ENCODE measurements around the gene ATG9B.

Gene ATG9B

GRCh38 chr7:150978126-150978789, 46.0 kb downstream of the ATG9B start, which contains the start of gene KCNH2:
Gene KCNH2 (minus strand): TSS chr7:150978321. CDS start chr7:150977913, 408 bp downstream.
- no peak for DNase-seq (ENCODE audit: low read depth)

- no peak for DNase-seq (ENCODE audit: low read depth)
Observed at GRCh38 chr7:150977382-150978125, 46.7 kb downstream of the ATG9B start.

- DNase-seq (ENCODE audit: low read depth), result no peak
Observed at GRCh38 chr7:150976529-150977381, 47.5 kb downstream of the ATG9B start.

- DNase-seq (ENCODE audit: low read depth), result no peak
Observed at GRCh38 chr7:150975536-150976319, 48.6 kb downstream of the ATG9B start.

DNA sequence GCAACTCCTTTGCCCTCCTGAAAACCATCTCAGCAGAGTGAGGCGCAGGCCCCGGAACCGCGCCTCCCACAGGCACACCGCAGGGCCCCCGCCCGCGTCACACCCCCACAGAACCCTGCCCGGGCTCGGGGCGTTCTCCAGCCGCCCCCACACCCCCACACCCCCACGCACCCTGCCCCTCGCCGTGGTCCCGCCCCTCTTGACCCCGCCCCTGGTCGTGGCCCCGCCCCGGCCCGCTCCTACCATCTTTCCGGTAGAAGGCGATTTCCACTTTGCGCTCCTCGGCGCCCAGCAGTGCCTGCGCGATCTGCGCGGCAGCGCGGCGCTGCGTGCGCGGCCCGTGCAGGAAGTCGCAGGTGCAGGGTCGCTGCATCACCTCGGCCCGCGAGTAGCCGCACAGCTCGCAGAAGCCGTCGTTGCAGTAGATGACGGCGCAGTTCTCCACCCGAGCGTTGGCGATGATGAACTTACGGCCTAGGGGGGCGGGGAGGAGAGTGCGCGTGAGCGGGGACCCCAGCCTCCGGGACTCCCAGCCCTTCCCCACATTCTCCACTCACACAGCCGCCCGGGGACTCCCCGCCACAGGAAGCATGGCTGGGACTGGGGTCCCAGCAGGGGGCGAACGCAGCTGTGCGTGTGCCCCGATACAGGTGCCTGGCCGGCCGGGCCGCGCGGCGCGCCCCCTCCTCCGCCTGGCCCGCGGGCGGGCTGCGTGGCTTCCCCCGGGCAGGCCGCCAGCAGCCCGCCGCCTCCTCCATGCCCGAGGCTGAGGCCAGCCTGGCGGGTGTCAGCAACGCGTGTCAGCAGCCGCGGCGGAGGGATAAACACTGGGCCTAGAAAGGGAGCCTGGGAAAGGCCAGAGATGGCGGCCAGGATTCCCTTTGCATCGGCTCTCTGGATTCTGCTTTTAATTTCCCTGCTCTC, 49.6 kb downstream of the ATG9B start:
- peak; percentile 67 for DNase-seq (ENCODE audit: low read depth)

DNA sequence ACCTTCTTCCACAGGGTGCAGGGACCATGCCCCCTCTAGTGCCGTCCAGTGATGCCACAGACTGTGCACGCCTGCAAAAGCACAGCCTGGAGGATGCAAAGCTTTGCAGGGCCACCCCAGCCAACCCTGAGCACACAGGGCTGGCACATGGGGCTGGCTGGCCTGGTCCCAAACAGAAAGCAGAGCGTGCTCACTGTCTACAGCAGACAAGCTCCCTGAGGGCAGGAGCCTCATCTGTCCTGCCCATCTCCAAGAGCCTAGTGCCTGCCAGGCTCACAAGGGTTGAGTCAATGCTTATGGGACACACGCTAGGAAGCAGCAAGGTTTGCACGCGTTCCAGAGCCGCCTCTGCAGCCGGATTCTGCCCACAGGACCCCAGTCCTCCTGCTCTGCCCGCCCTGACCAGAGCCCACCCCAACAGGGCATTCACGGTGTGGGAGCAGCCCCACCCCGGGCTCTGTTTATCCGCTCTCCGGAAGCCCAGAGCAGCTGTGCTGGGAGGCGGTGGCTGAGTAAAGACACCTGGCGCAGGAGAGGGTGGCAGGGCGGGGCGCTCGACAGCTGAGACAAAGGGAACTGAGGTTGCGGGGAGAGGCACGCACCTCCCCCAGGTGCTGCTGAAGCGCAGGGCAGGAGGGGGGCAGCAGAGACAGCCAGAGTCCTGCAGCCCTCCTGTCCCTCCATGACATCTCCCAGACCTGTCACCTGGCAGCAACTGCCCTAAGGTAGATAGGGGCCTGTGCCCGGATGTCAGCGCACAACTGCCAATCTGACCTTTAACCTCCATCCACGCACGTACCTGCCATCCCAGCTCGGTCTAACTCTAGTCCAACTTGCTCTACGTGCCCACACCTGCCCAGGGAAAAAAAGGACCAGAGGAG, 50.5 kb downstream of the ATG9B start:
- DNase-seq (ENCODE audit: low read depth), result no peak

GRCh38 chr7:150972741-150973140, 51.6 kb downstream of the ATG9B start:
- no peak for DNase-seq (ENCODE audit: low read depth)

DNA sequence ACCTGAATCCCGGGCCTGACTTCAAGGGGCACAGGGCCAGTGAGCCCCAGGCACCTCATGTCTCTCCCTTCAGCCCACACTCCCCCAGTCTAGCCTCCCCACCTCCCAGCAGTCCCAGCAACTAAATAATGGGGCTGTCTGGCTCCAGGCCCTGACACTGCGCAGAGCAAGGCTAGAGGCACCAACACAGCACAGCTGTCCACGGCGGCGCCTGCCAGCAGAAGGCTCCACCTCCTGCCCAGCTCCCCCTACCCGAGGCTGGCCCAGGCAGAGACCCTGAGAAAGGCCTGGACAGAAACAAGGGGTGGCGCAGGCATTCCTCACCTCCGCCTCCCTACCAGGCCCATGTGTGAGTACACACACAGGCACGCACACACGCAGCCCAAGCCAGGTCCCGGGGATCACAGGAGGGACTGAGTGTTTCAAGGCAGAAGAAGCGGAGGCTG, 52.2 kb downstream of the ATG9B start:
- DNase-seq (ENCODE audit: low read depth), result no peak

GRCh38 chr7:150971242-150972022, 52.9 kb downstream of the ATG9B start:
- DNase-seq (ENCODE audit: low read depth), result no peak

- no peak for DNase-seq (ENCODE audit: low read depth)
Observed at GRCh38 chr7:150970424-150970823, 53.9 kb downstream of the ATG9B start.

DNA sequence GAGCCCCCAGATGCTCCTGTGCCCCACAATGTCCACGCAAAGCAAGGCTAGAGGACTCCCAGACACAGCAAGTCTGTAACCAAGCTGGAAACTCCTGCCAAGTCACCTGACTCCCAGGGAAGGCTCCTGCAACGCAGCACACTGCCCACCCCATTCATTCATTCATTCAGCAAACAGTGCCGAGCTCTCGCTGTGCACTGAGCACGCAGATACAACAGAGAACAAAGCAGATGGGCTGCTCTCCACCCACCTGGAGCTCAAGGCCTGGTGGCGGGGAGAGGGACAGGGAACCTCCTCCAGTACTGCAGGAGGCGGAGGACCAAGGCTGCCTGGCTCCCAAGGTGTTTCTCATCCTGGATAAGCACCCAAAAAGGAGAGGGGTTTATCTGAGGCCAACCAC, 54.8 kb downstream of the ATG9B start:
- DNase-seq (ENCODE audit: low read depth), result no peak

DNA sequence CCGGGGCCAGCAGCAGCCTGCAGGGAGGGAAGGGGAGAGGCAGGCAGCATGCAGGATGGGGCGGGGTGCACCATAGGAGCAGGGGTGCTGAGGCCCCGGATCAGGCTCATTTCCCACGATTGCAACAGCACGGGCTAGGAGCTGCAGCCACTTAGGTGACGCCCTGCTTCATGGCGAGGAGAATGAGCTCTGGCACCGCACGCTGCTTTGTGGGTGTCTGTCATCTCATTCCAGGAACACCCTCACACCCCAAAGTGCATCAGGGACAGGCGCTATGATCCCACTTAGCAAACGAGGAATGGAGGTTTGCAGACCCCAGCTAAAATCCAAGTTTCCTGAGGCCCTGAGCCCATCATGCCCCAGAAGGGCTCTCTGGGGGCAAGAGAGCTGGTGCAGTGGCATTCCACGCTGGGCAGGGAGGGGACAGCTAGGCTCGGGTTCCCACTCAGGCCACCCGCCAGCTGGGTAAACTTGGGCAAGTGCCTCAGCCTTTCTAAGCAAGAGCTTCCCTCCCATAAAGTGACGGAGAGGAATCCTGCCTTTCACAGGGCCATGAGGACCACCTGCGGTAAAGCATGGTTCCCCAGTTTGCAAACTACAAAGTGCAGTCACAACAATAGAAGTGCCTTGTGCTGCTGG, 55.4 kb downstream of the ATG9B start:
- DNase-seq (ENCODE audit: low read depth), result no peak

DNA sequence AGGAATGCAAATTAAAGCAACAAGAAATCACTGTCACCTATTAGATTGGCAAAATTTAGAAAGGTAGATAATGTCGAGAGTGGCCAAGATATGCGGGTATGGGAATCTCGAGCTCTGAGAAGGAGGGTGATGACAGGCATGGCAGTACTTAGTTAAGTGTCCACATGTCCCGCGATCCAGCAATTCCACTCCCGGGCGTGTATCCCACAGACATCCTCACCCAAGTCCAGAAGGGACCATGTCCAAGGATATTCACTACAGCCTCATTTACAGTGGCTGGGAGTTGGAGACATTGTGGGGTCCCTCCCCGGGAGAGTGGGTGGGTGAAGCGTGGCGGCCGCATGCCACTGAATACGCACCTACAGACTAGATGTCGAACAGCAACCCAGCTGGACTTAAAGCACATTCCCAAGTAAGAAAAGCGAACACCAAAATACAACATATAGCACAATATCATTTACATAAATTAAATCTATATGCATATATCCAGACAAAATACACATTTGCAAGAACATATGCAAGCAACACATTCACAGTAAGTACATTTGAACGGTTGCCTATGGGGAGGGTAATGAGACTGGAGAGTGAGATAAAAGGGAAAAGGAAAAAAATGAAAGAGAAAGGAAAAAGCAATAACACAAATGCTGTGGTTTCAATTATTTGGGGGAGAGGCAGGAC, 56.1 kb downstream of the ATG9B start:
- DNase-seq (ENCODE audit: low read depth), result no peak

GRCh38 chr7:150967349-150967748, 56.9 kb downstream of the ATG9B start:
- DNase-seq (ENCODE audit: low read depth), result no peak

DNA sequence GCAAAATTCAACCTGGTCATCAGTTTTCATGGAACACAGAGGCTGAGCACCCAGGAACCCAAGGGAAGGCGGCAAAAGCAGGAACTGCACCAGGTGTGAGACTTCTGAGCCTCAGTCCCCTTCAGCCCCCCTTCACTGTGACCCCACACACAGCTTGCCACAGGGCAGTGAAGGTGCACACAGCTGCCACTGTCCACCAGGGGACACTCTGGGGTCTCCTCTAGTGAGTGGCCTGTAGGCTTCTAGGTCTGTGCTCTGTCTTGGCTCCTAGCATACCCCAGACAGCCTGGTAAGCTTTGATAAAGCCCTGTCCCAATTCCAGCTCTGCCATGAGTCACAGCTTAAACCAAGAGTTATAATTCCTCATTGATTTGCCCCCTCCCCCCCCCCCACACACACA, 58.3 kb downstream of the ATG9B start:
- no peak for DNase-seq (ENCODE audit: low read depth)

DNA sequence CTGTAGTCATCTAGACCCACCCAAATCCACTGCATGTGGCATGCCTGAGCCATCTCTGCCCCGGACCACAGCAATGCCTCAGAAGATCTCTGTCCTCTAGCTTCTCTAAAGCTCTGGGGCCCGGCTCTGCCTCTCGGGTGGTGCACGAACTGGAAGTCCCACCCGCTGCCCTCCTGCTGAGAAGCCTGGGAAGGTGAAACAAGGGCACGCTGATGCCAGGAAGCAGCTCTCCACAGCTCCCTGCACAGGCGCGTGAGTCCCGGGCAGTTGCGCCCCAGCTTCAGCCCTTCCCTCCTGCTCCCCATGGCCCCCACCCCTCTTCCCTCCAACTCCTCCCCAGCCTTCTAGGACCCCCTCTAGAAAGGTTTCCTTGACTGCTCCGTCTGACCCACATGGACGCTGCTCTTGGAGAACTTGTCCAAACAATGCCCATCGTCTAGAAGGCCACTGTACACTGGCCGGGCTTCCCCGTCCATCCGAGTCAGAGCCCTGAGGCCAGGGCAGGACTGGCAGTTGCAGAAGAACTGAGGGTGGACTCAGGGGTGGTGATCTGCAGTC, 58.9 kb downstream of the ATG9B start:
- no peak for DNase-seq (ENCODE audit: low read depth)

Measured in activated T-cell treated with anti-CD3 and anti-CD28 coated beads for 24 hours (primary cell).